C4-2B (cell line): ENCODE measurements around the gene METTL3.

Source experiments
- H3K27ac ChIP-seq: fragments of 450-650 bp; 2 replicates; pipeline ENCODE4 v1.5.1; 2017
- ZFX ChIP-seq: fragments of 450-650 bp; IDR thresholded peaks from 2 replicates; pipeline ENCODE4 v1.6.1; 2017
- TF ChIP-seq, protein P1 (sequence below): fragments of 450-650 bp; conservative IDR thresholded peaks from 2 replicates; pipeline ENCODE4 v1.5.1; 2017; ENCODE audit warnings: mild to moderate bottlenecking

The METTL3 gene

DNA sequence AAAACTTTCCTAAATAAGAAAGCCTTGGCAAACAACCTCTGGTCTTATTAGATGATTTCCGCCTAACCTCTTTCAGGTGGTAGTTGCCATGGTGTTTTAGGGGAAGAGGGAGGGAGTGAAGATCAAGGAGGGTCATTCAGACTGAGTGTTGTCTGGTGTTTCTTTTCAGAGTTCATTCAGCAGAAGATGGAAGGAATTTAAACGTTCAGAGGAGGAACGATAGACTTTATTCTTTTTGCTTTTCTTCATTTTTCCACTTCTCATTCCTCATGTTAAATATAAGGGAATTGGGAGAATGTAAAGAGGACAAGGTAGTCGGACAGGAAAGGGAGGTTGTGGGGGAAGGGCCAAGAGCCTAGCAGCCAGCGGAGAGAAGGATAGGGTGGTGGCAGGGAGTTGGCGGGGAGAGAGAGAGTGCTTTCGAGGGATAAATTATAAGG lies 32.4 kb upstream of the METTL3 start:
- TF ChIP-seq, protein P1, sequence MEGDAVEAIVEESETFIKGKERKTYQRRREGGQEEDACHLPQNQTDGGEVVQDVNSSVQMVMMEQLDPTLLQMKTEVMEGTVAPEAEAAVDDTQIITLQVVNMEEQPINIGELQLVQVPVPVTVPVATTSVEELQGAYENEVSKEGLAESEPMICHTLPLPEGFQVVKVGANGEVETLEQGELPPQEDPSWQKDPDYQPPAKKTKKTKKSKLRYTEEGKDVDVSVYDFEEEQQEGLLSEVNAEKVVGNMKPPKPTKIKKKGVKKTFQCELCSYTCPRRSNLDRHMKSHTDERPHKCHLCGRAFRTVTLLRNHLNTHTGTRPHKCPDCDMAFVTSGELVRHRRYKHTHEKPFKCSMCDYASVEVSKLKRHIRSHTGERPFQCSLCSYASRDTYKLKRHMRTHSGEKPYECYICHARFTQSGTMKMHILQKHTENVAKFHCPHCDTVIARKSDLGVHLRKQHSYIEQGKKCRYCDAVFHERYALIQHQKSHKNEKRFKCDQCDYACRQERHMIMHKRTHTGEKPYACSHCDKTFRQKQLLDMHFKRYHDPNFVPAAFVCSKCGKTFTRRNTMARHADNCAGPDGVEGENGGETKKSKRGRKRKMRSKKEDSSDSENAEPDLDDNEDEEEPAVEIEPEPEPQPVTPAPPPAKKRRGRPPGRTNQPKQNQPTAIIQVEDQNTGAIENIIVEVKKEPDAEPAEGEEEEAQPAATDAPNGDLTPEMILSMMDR = no peak
- no peak for TF ChIP-seq ZFX
- no peak overlapping the region for H3K27ac ChIP-seq

DNA sequence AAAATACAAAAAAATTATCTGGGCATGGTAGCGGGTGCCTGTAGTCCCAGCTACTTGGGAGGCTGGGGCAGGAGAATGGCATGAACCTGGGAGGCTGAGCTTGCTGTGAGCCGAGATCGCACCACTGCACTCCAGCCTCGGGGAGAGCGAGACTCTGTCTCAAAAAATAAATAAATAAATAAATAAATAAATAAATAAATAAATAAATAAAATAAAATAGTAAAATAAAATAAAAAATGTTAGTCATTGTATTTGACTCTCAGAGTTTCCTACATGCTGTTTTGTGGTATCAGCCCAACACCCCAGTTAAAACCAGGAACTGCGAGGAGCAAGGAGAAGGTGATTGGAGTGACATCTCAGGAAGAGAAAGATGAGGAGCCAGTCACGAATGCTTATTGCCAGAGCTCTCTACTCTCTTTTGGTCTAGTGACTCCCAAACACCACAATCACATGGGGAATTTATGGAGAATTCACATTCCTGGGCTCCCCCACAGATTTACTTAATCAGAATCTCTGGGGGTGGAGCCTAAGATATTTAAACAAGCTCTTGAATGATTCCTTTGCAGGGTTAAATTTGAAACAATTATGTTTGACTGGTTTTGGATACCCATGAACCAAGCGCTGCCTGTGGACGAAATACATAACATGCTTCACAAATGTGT lies 30.4 kb upstream of the METTL3 start:
- H3K27ac ChIP-seq = no peak overlapping the region
- TF ChIP-seq, protein P1 = no peak
- no peak for TF ChIP-seq ZFX

DNA sequence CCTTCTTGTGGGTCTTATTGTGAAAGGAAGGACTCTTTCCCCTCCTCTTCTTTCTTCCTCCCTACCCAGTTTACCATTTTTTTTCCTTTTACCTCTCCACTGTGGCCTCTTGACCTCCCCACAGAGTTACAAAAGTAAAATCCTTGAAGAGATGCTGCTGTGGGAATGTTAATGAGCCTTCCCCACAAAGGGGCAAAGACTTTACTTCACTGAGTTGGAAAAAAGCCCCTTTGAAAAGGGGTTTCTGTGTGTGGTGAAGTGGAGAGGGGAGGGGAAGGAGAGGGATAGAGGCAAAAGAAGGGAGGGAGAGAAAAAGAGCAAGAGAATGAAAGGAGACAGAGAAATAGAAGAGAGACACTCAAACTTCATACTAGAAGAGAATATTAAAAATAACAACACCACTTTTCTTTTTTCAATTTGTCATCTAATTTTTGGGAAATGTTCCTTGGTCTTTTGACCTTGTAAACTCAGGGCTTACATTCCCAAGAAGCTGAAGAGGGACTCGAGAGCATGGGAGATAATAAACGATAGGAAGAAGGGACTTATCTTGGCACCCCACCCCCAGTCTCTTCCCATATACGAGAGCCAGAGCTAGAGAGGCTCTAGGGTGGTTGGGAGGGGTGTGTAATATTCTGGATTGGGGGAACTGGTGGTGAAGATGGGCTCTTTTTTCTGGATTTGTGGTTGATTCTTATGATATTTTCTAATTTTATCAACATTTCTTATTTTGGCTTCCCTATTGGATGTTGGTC lies 28.2 kb upstream of the METTL3 start:
- no peak for TF ChIP-seq ZFX
- TF ChIP-seq, protein P1 = no peak
- H3K27ac ChIP-seq = no peak overlapping the region

DNA sequence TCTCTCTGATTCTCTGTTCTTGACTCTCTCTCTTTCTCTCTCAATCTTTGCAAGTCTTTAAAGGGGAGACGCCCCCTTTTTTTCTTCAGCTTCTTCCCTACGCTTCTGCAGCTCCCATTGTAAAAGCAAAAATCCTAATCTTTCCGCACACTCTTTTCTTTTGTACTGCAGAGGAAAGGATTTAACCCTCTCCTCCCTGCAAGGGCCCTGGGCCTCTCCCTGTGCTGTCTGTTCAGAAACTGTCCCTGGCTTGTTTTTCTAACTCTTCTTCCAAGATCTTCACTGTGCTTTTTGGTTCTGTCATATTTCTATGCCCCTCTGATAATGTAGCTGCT lies 25.9 kb upstream of the METTL3 start:
- no peak overlapping the region for H3K27ac ChIP-seq

DNA sequence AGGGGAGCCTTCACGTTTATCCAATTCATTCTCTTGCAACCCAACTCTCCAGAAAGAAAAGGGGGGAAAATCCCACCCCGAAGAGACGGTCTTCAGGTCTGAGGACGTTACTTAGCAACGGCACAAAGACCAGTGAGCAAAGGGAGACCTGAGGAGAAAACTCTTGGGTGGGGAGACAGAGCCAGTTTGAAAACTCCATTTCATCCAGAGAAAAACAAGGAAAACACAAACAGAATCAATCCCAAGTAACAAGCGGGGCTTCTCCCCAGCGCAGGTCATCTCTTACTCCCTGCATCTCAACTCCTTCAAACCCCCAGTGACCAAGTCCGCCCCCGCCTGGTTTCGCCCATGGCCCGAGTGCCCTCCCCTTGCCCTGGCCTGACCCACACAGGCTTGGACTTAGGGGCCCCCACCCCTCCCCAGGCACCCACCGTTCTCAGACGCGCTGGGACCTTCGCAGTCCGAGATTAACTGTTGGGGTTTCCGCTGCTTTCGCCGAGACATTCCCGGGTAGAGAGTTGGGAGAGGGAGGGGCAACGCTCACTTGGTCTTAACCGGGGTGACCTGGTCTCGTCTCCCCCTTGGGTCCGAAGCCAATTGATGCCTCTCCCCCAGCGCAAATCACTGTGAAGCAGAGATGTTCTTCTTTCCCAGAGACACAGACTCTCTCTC lies 25.4 kb upstream of the METTL3 start:
- no peak overlapping the region for H3K27ac ChIP-seq
- TF ChIP-seq ZFX = no peak
- TF ChIP-seq, protein P1 = no peak

More for the DNA sequence above, 25.9 kb upstream of the METTL3 start:
- no peak for TF ChIP-seq ZFX

DNA sequence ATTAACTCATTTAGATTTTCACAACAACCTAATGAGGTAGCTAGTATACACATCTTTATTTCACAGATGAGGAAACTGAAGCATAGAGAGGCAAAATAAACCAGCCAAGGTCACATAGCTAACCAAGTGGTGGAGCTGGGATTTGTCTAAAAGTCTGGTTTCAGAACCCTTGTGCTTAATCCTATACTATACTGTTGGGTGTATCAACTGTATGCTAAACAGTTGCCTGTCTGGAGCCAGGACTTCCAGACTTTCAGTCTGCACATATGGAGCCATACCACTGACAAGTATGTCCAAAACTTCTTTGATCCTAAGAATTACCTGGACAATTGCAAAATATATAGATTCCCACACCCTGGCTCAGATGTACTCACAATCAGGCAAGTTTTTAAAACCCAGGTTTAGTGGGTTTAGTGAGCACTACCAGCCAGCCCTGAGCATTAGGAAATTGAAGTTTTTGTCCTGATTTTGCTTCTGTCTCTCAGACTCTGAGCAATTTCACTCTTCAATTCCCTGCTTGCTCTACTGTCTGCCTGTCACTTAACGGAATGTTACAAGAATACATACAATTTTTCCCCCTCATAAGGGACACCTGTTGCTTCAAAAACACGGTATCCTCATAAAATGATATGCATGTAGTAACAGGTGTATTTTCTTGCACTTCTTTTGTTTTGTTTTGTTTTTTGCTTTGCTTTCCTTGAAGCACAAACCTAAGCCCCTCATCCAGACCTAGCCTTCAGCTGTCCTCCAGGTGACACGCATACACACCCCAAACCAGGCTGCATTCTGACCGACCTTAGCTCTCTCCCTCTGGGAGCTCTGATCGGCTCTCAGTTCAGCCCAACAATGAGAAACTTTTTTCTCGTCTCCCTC lies 24.6 kb upstream of the METTL3 start:
- no peak for TF ChIP-seq ZFX
- TF ChIP-seq, protein P1 = no peak
- no peak overlapping the region for H3K27ac ChIP-seq

DNA sequence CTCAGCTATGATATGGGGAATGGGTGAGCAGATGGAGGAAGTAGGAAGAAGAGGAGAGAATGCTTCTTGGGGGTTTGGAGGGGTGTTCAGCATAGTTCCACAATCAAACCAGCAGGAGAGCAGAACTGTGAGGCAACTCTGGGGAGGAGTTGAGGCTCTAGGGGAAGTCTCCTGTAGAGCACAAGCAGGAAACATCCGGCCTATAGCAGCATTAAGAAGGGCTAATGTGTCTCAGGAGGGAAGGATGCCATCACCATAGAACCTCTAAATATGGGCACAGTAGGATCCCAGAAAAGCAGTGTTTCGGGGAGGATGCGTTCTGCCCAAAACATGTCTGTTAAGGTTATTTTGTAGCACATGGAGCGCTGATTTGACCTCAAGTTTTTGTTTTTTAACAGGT lies 23.4 kb upstream of the METTL3 start:
- no peak overlapping the region for H3K27ac ChIP-seq
- TF ChIP-seq, protein P1 = no peak
- TF ChIP-seq ZFX = no peak
